22Rv1 (cell line): ENCODE measurements around the gene CIDEB.
"Not testable (repeated sequence)": the region's sequence is repeated elsewhere in the genome, so short reads cannot be mapped to it uniquely, and the experiment has no call there.

Experiments used
- H3K27ac ChIP-seq: fragments of 450-650 bp; 2 replicates; pipeline ENCODE4 v1.5.1; 2017
- ZFX ChIP-seq: fragments of 450-650 bp; IDR thresholded peaks from 2 replicates; pipeline ENCODE4 v1.6.1; 2017; ENCODE audit warnings: antibody characterized with exemption, borderline replicate concordance
- TF ChIP-seq, protein P1 (sequence below): fragments of 450-650 bp; IDR thresholded peaks from 2 replicates; pipeline ENCODE4 v1.5.1; 2017; ENCODE audit warnings: mild to moderate bottlenecking

CIDEB gene

DNA sequence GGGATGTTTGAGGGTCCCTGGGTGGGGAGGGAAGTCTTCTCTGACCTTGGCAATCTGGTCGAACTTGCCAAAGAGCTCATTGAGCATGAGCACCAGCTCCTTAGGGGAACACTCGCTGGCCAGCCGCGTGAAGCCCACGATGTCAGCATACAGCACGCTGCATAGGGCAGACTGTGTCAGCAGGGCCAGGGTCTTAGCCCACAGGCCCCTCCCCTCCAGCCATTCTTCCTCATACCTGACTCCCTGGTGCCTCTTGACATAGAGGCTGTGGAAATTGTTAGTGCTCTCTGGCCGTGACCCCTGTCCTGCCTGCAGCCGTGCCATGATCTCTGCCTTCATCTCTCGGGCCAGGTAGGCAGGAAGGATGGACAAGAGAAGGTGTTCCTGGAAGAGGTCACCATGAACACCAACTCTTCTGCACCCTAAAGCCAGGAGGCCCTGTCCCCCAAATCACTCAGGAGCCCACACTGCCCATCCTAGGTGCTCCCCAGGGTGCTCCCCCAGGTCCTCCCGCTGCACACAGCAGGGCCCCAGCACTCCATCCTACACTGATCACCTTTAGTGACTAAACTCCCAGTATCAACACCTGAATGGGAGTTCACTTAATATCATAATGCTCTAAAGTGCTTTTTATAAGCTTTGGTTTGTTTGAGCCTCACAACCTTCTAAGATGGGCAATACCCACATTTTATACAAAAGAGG is 23.3 kb upstream of the CIDEB start:
- no peak for TF ChIP-seq ZFX
- TF ChIP-seq, protein P1, sequence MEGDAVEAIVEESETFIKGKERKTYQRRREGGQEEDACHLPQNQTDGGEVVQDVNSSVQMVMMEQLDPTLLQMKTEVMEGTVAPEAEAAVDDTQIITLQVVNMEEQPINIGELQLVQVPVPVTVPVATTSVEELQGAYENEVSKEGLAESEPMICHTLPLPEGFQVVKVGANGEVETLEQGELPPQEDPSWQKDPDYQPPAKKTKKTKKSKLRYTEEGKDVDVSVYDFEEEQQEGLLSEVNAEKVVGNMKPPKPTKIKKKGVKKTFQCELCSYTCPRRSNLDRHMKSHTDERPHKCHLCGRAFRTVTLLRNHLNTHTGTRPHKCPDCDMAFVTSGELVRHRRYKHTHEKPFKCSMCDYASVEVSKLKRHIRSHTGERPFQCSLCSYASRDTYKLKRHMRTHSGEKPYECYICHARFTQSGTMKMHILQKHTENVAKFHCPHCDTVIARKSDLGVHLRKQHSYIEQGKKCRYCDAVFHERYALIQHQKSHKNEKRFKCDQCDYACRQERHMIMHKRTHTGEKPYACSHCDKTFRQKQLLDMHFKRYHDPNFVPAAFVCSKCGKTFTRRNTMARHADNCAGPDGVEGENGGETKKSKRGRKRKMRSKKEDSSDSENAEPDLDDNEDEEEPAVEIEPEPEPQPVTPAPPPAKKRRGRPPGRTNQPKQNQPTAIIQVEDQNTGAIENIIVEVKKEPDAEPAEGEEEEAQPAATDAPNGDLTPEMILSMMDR, result no peak
- no peak overlapping the region for H3K27ac ChIP-seq

- no peak for TF ChIP-seq ZFX
- TF ChIP-seq, protein P1, result no peak
- H3K27ac ChIP-seq, result no peak overlapping the region
Measured at GRCh38 chr14:24329736-24330135, 22.0 kb upstream of the CIDEB start.

GRCh38 chr14:24329073-24329663 is 21.4 kb upstream of the CIDEB start:
- no peak for TF ChIP-seq ZFX
- TF ChIP-seq, protein P1, result no peak
- H3K27ac ChIP-seq, result no peak overlapping the region

DNA sequence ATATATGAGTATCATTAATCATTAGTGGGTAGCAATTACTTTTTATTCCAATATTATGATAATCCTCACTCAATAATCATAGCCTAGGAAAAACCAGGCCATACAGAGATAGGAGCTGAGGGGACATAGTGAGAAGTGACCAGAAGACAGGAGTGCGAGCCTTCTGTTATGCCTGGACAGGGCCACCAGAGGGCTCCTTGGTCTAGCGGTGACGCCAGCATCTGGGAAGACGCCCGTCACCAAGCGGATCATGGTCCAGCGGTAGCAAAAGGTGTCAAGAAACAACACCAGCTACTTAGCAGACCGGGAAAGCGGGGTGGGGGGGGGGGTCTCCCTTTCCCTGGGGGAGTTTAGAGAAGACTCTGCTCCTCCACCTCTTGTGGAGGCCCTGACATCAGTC is 20.1 kb upstream of the CIDEB start:
- TF ChIP-seq, protein P1, result peak; percentile 75
- not testable (repeated sequence) for H3K27ac ChIP-seq

- H3K27ac ChIP-seq, result no peak overlapping the region
- TF ChIP-seq ZFX, result no peak
- TF ChIP-seq, protein P1, result no peak
Measured at GRCh38 chr14:24327303-24327702, 19.5 kb upstream of the CIDEB start.

DNA sequence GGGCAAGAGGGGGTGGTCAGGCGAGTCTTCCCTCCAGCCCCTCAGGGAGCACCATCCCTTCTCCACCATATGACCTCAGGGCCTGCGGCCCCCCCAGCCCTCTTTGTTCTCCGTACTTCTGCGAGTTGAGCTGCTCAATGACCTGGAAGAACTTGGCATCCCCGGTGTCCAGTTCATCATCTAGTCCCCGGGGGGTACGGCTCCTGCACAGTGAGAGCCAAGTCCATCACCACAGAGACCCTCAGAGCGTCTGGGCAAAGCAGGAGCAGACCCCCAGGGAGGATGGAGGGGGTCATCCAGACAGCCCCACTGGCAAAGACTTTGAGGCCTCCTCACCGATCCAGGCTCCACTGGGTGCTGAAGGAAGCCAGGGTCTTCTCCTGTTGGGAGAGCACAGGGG is 18.2 kb upstream of the CIDEB start:
- H3K27ac ChIP-seq, result no peak overlapping the region
- TF ChIP-seq ZFX, result no peak
- TF ChIP-seq, protein P1, result no peak

- no peak overlapping the region for H3K27ac ChIP-seq
- TF ChIP-seq ZFX, result no peak
Measured at GRCh38 chr14:24325041-24325530, 17.3 kb upstream of the CIDEB start.
